Measurements from ENCODE around the gene ARAP1. TPM values are rescaled to one million over a fixed set of nuclear protein-coding genes. Genes with fewer than 3 reads are reported as not detected.

ARAP1 gene
- total and polyA plus RNA-seq, 2 of the 8 experiments (the other 6 are each of a cell fraction or from before 2014, with no cell fraction given), result 25.7 to 61.6 TPM

DNA sequence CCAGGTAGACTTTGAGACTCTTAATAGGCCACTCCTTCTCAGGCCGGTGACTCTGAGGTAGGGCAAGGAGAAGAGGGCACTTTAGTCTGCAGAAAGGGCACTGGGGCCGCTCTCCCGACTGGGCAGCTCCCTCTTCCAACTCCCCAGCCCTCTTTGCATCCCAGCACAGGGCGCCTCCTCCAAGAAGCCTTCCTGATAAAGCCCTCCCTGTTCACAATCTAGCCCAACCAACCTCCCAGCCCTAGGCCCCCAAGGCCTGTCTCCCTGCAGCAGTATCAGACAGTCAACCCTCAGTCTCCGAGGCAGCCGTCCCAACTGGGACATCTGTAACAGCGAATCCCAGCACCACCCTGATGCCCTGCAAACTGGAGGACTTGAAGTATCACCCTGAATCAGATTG, 63.7 kb downstream of the ARAP1 start (continued):
- TF ChIP-seq, protein P1, sequence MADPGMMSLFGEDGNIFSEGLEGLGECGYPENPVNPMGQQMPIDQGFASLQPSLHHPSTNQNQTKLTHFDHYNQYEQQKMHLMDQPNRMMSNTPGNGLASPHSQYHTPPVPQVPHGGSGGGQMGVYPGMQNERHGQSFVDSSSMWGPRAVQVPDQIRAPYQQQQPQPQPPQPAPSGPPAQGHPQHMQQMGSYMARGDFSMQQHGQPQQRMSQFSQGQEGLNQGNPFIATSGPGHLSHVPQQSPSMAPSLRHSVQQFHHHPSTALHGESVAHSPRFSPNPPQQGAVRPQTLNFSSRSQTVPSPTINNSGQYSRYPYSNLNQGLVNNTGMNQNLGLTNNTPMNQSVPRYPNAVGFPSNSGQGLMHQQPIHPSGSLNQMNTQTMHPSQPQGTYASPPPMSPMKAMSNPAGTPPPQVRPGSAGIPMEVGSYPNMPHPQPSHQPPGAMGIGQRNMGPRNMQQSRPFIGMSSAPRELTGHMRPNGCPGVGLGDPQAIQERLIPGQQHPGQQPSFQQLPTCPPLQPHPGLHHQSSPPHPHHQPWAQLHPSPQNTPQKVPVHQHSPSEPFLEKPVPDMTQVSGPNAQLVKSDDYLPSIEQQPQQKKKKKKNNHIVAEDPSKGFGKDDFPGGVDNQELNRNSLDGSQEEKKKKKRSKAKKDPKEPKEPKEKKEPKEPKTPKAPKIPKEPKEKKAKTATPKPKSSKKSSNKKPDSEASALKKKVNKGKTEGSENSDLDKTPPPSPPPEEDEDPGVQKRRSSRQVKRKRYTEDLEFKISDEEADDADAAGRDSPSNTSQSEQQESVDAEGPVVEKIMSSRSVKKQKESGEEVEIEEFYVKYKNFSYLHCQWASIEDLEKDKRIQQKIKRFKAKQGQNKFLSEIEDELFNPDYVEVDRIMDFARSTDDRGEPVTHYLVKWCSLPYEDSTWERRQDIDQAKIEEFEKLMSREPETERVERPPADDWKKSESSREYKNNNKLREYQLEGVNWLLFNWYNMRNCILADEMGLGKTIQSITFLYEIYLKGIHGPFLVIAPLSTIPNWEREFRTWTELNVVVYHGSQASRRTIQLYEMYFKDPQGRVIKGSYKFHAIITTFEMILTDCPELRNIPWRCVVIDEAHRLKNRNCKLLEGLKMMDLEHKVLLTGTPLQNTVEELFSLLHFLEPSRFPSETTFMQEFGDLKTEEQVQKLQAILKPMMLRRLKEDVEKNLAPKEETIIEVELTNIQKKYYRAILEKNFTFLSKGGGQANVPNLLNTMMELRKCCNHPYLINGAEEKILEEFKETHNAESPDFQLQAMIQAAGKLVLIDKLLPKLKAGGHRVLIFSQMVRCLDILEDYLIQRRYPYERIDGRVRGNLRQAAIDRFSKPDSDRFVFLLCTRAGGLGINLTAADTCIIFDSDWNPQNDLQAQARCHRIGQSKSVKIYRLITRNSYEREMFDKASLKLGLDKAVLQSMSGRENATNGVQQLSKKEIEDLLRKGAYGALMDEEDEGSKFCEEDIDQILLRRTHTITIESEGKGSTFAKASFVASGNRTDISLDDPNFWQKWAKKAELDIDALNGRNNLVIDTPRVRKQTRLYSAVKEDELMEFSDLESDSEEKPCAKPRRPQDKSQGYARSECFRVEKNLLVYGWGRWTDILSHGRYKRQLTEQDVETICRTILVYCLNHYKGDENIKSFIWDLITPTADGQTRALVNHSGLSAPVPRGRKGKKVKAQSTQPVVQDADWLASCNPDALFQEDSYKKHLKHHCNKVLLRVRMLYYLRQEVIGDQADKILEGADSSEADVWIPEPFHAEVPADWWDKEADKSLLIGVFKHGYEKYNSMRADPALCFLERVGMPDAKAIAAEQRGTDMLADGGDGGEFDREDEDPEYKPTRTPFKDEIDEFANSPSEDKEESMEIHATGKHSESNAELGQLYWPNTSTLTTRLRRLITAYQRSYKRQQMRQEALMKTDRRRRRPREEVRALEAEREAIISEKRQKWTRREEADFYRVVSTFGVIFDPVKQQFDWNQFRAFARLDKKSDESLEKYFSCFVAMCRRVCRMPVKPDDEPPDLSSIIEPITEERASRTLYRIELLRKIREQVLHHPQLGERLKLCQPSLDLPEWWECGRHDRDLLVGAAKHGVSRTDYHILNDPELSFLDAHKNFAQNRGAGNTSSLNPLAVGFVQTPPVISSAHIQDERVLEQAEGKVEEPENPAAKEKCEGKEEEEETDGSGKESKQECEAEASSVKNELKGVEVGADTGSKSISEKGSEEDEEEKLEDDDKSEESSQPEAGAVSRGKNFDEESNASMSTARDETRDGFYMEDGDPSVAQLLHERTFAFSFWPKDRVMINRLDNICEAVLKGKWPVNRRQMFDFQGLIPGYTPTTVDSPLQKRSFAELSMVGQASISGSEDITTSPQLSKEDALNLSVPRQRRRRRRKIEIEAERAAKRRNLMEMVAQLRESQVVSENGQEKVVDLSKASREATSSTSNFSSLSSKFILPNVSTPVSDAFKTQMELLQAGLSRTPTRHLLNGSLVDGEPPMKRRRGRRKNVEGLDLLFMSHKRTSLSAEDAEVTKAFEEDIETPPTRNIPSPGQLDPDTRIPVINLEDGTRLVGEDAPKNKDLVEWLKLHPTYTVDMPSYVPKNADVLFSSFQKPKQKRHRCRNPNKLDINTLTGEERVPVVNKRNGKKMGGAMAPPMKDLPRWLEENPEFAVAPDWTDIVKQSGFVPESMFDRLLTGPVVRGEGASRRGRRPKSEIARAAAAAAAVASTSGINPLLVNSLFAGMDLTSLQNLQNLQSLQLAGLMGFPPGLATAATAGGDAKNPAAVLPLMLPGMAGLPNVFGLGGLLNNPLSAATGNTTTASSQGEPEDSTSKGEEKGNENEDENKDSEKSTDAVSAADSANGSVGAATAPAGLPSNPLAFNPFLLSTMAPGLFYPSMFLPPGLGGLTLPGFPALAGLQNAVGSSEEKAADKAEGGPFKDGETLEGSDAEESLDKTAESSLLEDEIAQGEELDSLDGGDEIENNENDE (IDR thresholded peaks at IDR 0.05; ENCODE audit: insufficient replicate concordance, low read length), result no peak
- TF ChIP-seq RNF2 (IDR thresholded peaks at IDR 0.05; ENCODE audit: borderline replicate concordance, low read depth, low read length, missing control alignments, poor library complexity, severe bottlenecking), result no peak
- TF ChIP-seq, protein P2, sequence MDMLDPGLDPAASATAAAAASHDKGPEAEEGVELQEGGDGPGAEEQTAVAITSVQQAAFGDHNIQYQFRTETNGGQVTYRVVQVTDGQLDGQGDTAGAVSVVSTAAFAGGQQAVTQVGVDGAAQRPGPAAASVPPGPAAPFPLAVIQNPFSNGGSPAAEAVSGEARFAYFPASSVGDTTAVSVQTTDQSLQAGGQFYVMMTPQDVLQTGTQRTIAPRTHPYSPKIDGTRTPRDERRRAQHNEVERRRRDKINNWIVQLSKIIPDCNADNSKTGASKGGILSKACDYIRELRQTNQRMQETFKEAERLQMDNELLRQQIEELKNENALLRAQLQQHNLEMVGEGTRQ (IDR thresholded peaks at IDR 0.05; ENCODE audit: low read length), result no peak
- no peak for TF ChIP-seq SP4 (IDR thresholded peaks at IDR 0.05; ENCODE audit: low read length)
- no peak for TF ChIP-seq BACH1 (IDR thresholded peaks at IDR 0.05; ENCODE audit: low read length)
- no peak for TF ChIP-seq EP300 (IDR thresholded peaks at IDR 0.05; ENCODE audit: borderline replicate concordance in 1 of 2, low read depth in 2 of 2, low read length in 2 of 2)
- TF ChIP-seq CEBPB (IDR thresholded peaks at IDR 0.05; ENCODE audit: low read depth, low read length), result no peak
- no peak for TF ChIP-seq GTF2F1 (IDR thresholded peaks at IDR 0.05; ENCODE audit: borderline replicate concordance, low read depth, low read length)
- no peak for TF ChIP-seq SAP30 (IDR thresholded peaks at IDR 0.05; ENCODE audit: insufficient read depth, insufficient replicate concordance, low read length)

Data from H1 (cell line).